WTC11 (cell line): Measurements from ENCODE around the gene PRICKLE3. TPM values are rescaled to one million over a fixed set of nuclear protein-coding genes. Genes with fewer than 3 reads are reported as not detected.

Experiments used
- ATAC-seq: fragments of 200-7000 bp; cut with Tn5 transposase; 2 replicates; pipeline ENCODE4 v1.10.0; 2021; ENCODE audit warnings: mild to moderate bottlenecking, moderate library complexity
- CTCF ChIA-PET: fragments of 300-600 bp; sonication (Branson Sonifier 250); formaldehyde crosslinking; loops from one replicate; lab custom pipeline; 2021; ENCODE audit warnings: antibody characterized with exemption; lab: Charles Lee
- POLR2A ChIA-PET: fragments of 350-600 bp; sonication (Branson Sonifier 250); formaldehyde crosslinking; loops from one replicate; lab custom pipeline; 2021; ENCODE audit warnings: antibody characterized with exemption; lab: Charles Lee
- DNase-seq: peaks from one replicate; pipeline ENCODE4 v3.0.0; 2021; ENCODE audit warnings: low spot score
- H3K27ac Mint-ChIP-seq: 2 replicates; pipeline ENCODE4 v1.8.0; 2021; ENCODE audit warnings: mixed read lengths
- H3K27me3 Mint-ChIP-seq: 2 replicates; pipeline ENCODE4 v1.8.0; 2021; ENCODE audit warnings: low read depth, mild to moderate bottlenecking, moderate library complexity, mixed read lengths
- H3K36me3 Mint-ChIP-seq: 2 replicates; pipeline ENCODE4 v1.8.0; 2021; ENCODE audit warnings: mixed read lengths
- H3K4me1 Mint-ChIP-seq: 2 replicates; pipeline ENCODE4 v1.8.0; 2022; ENCODE audit warnings: mixed read lengths
- H3K4me3 Mint-ChIP-seq: 2 replicates; pipeline ENCODE4 v1.8.0; 2021; ENCODE audit warnings: mild to moderate bottlenecking, moderate library complexity, mixed read lengths
- H3K9me3 Mint-ChIP-seq: 2 replicates; pipeline ENCODE4 v1.8.0; 2021; ENCODE audit warnings: mixed read lengths
- ATF3 ChIP-seq: sonication (generic); formaldehyde crosslinking; conservative IDR thresholded peaks from 2 replicates; pipeline ENCODE4 v1.8.1; 2022; ENCODE audit warnings: mild to moderate bottlenecking, missing genetic modification reagents
- E2F4 ChIP-seq: sonication (generic); formaldehyde crosslinking; IDR thresholded peaks from 2 replicates; pipeline ENCODE4 v1.8.1; 2022; ENCODE audit warnings: low read depth, mild to moderate bottlenecking, moderate library complexity, missing genetic modification reagents, borderline replicate concordance
- E2F5 ChIP-seq: sonication (generic); formaldehyde crosslinking; IDR thresholded peaks from 2 replicates; pipeline ENCODE4 v1.8.1; 2022; ENCODE audit warnings: mild to moderate bottlenecking, moderate library complexity, missing genetic modification reagents
- ESRRA ChIP-seq: sonication (generic); formaldehyde crosslinking; IDR thresholded peaks from 2 replicates; pipeline ENCODE4 v1.8.1; 2022; ENCODE audit warnings: mild to moderate bottlenecking, missing genetic modification reagents, borderline replicate concordance
- GRHL2 ChIP-seq: fragments of 250-450 bp; sonication (Bioruptor Pico); IDR thresholded peaks from 2 replicates; pipeline ENCODE4 v1.8.0; 2022; ENCODE audit warnings: mild to moderate bottlenecking, moderate library complexity; ENCODE audit not compliant: insufficient replicate concordance, severe bottlenecking
- HMGXB4 ChIP-seq: sonication (generic); formaldehyde crosslinking; IDR thresholded peaks from 2 replicates; pipeline ENCODE4 v1.8.1; 2023; ENCODE audit warnings: mild to moderate bottlenecking, moderate library complexity, missing genetic modification reagents
- JAZF1 ChIP-seq: fragments of 250-450 bp; sonication (Bioruptor Pico); IDR thresholded peaks from 2 replicates; pipeline ENCODE4 v1.9.0; 2021; ENCODE audit warnings: moderate library complexity, mild to moderate bottlenecking, inconsistent platforms
- JUN ChIP-seq: sonication (generic); formaldehyde crosslinking; IDR thresholded peaks from 2 replicates; pipeline ENCODE4 v1.8.0; 2023; ENCODE audit warnings: mild to moderate bottlenecking, missing genetic modification reagents
- MLX ChIP-seq: sonication (generic); formaldehyde crosslinking; IDR thresholded peaks from 2 replicates; pipeline ENCODE4 v1.8.1; 2023; ENCODE audit warnings: mild to moderate bottlenecking, missing genetic modification reagents, moderate library complexity
- NFE2L1 ChIP-seq: sonication (generic); formaldehyde crosslinking; IDR thresholded peaks from 2 replicates; pipeline ENCODE4 v1.8.1; 2023; ENCODE audit warnings: missing genetic modification reagents
- RELA ChIP-seq: sonication (generic); formaldehyde crosslinking; IDR thresholded peaks from 2 replicates; pipeline ENCODE4 v1.8.1; 2022; ENCODE audit warnings: missing genetic modification reagents, mild to moderate bottlenecking, borderline replicate concordance
- SOX15 ChIP-seq: fragments of 250-450 bp; sonication (Bioruptor Pico); IDR thresholded peaks from 2 replicates; pipeline ENCODE4 v1.9.0; 2021; ENCODE audit warnings: mild to moderate bottlenecking
- USF1 ChIP-seq: sonication (generic); formaldehyde crosslinking; IDR thresholded peaks from 2 replicates; pipeline ENCODE4 v1.8.0; 2022; ENCODE audit warnings: mild to moderate bottlenecking, missing genetic modification reagents
- ZMAT4 ChIP-seq: fragments of 250-450 bp; sonication (Bioruptor Pico); IDR thresholded peaks from 2 replicates; pipeline ENCODE4 v1.9.0; 2021; ENCODE audit warnings: mild to moderate bottlenecking
- ZNF232 ChIP-seq: sonication (generic); formaldehyde crosslinking; IDR thresholded peaks from 2 replicates; pipeline ENCODE4 v1.8.0; 2022; ENCODE audit warnings: mild to moderate bottlenecking, missing genetic modification reagents
- ZNF263 ChIP-seq: sonication (generic); formaldehyde crosslinking; IDR thresholded peaks from 2 replicates; pipeline ENCODE4 v1.8.1; 2022; ENCODE audit warnings: low read depth, mild to moderate bottlenecking, moderate library complexity, missing genetic modification reagents
- ZNF281 ChIP-seq: sonication (generic); formaldehyde crosslinking; IDR thresholded peaks from 2 replicates; pipeline ENCODE4 v1.8.0; 2023; ENCODE audit warnings: mild to moderate bottlenecking, missing genetic modification reagents
- ZNF532 ChIP-seq: fragments of 250-450 bp; sonication (Bioruptor Pico); IDR thresholded peaks from 2 replicates; pipeline ENCODE4 v1.9.0; 2021; ENCODE audit warnings: mild to moderate bottlenecking, borderline replicate concordance
- ZSCAN18 ChIP-seq: fragments of 250-450 bp; sonication (Bioruptor Pico); IDR thresholded peaks from 2 replicates; pipeline ENCODE4 v2.1.2; 2022; ENCODE audit warnings: mild to moderate bottlenecking, moderate library complexity
- total RNA-seq: library from RNA; stranded (reverse); gene quantifications from 3 replicates; pipeline ENCODE4 v1.2.3, GENCODE V29; 2021

PRICKLE3 gene
- total RNA-seq, 1 experiment from 2014 or later = 14.6 TPM

GRCh38 chrX:49214996-49215526 lies 28.9 kb upstream of the PRICKLE3 start:
- H3K4me3 Mint-ChIP-seq = no peak overlapping the region
- H3K9me3 Mint-ChIP-seq = peaks cover 4% of the 10 kb centered on the region; the same call in 1 of the 2 replicates
- no peaks in the 10 kb centered on the region for H3K4me1 Mint-ChIP-seq
- no peak for TF ChIP-seq JUN
- TF ChIP-seq ESRRA (CRISPR knock-in tag) = no peak
- no peak for TF ChIP-seq E2F4 (CRISPR knock-in tag)
- TF ChIP-seq RELA (CRISPR knock-in tag) = no peak
- no peak for TF ChIP-seq ATF3
- TF ChIP-seq HMGXB4 (CRISPR knock-in tag) = no peak
- TF ChIP-seq JAZF1 (CRISPR knock-in tag) = no peak
- TF ChIP-seq E2F5 (CRISPR knock-in tag) = no peak
- TF ChIP-seq ZNF532 = no peak
- TF ChIP-seq MLX (CRISPR knock-in tag) = no peak
- CTCF ChIA-PET = no interaction called here
- H3K27ac Mint-ChIP-seq = no peak overlapping the region
- H3K27me3 Mint-ChIP-seq = peaks cover 8% of the 10 kb centered on the region
- no peaks in the 10 kb centered on the region for H3K36me3 Mint-ChIP-seq
- POLR2A ChIA-PET = no interaction called here
- DNase-seq = no peak
- ATAC-seq = no peak

GRCh38 chrX:49214416-49214815 lies 28.2 kb upstream of the PRICKLE3 start:
- Mint-ChIP-seq H3K4me1 (no peaks in the 10 kb centered on the region), H3K36me3 (no peaks in the 10 kb centered on the region), H3K27ac (no peak overlapping the region), H3K27me3 (peaks cover 8% of the 10 kb centered on the region), H3K4me3 (no peak overlapping the region), H3K9me3 (peaks cover 4% of the 10 kb centered on the region; the same call in 1 of the 2 replicates)
- ChIA-PET POLR2A (no interaction called here), CTCF (no interaction called here)
- no peak for ATAC-seq
- DNase-seq = no peak
- TF ChIP-seq GRHL2 = no peak
- TF ChIP-seq ZNF263 (CRISPR knock-in tag) = no peak
- TF ChIP-seq ZSCAN18 (CRISPR knock-in tag) = no peak
- no peak for TF ChIP-seq ATF3
- no peak for TF ChIP-seq ZNF281 (CRISPR knock-in tag)
- TF ChIP-seq ZMAT4 (CRISPR knock-in tag) = no peak
- TF ChIP-seq NFE2L1 = no peak
- no peak for TF ChIP-seq ZNF232 (CRISPR knock-in tag)
- TF ChIP-seq SOX15 (CRISPR knock-in tag) = no peak
- TF ChIP-seq USF1 (CRISPR knock-in tag) = no peak
